Tibial nerve (tissue), 4 donors: ENCODE results near the gene GNA12.

Source experiments
- EP300 ChIP-seq, 2 donors: sonication (generic); formaldehyde crosslinking; IDR thresholded peaks; one replicate each; pipeline ENCODE4 v1.6.1; 2017; ENCODE audit warnings: antibody characterized with exemption in 2 of 2, mild to moderate bottlenecking in 1 of 2
- POLR2A ChIP-seq, 2 donors: fragments of 450-650 bp; IDR thresholded peaks; one replicate each; pipeline ENCODE4 v1.6.1; 2017; ENCODE audit warnings: antibody characterized with exemption in 2 of 2, mild to moderate bottlenecking in 2 of 2, moderate library complexity in 2 of 2
- TF ChIP-seq, protein P1 (sequence below), 5 experiments: fragments of 200-600 bp in 3 of 5; fragments of 450-650 bp in 2 of 5; sonication (generic) in 3 of 5; IDR thresholded peaks; one replicate each; pipeline ENCODE4 v1.5.1; 2016 to 2019; ENCODE audit warnings: antibody characterized with exemption in 5 of 5, mild to moderate bottlenecking in 3 of 5, moderate library complexity in 2 of 5

DNA sequence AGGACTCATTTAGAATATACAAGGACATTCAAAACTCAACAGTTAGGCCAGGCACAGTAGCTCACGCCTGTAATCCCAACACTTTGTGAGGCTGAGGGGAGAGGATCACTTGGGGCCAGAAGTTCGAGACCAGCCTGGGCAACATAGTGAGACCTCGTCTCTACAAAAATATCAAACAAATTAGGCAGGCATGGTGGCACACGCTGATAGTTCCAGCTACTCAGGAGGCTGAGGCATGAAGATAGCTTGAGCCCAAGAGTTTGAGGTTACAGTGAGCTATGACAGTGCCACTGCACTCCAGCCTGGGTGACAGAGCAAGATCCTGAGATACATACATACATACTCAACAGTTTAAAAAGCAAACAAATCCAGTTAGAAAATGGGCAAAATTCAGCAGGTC is 44.9 kb downstream of the GNA12 start:
- TF ChIP-seq, protein P1, sequence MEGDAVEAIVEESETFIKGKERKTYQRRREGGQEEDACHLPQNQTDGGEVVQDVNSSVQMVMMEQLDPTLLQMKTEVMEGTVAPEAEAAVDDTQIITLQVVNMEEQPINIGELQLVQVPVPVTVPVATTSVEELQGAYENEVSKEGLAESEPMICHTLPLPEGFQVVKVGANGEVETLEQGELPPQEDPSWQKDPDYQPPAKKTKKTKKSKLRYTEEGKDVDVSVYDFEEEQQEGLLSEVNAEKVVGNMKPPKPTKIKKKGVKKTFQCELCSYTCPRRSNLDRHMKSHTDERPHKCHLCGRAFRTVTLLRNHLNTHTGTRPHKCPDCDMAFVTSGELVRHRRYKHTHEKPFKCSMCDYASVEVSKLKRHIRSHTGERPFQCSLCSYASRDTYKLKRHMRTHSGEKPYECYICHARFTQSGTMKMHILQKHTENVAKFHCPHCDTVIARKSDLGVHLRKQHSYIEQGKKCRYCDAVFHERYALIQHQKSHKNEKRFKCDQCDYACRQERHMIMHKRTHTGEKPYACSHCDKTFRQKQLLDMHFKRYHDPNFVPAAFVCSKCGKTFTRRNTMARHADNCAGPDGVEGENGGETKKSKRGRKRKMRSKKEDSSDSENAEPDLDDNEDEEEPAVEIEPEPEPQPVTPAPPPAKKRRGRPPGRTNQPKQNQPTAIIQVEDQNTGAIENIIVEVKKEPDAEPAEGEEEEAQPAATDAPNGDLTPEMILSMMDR (IDR thresholded peaks at IDR 0.05): no peak
- TF ChIP-seq POLR2A (IDR thresholded peaks at IDR 0.05) (no peak), EP300 (IDR thresholded peaks at IDR 0.05) (no peak)
